Keratinocyte (primary cell): ENCODE data around the gene XRN2. TPM values are rescaled to one million over a fixed set of nuclear protein-coding genes. Genes with fewer than 3 reads are reported as not detected.

Source experiments
- DNase-seq: peaks from one replicate; pipeline ENCODE4 v3.0.0-alpha.2; 2011; ENCODE audit warnings: low read depth, missing footprints, low spot score
- FAIRE-seq: peaks from 2 replicates; lab custom pipeline; 2011; peaks lifted over from hg19 to GRCh38; lab: Jason Lieb, UNC
- H2AFZ ChIP-seq: 2 replicates; pipeline ENCODE4 v1.6.0; 2012; ENCODE audit warnings: low read length, control low read depth, inconsistent platforms; ENCODE audit not compliant: control insufficient read depth
- H3K27ac ChIP-seq: 2 replicates; pipeline ENCODE4 v1.5.1; 2011; ENCODE audit warnings: low read length; ENCODE audit not compliant: control insufficient read depth, insufficient read depth
- H3K27me3 ChIP-seq: 3 replicates; pipeline ENCODE4 v1.6.0; 2011; ENCODE audit warnings: low read length; ENCODE audit not compliant: control insufficient read depth, insufficient read depth; ENCODE audit errors: extremely low read depth
- H3K36me3 ChIP-seq, 2 experiments: 2 replicates in 1 of 2; 3 replicates in 1 of 2; pipeline ENCODE4 v1.5.1; 2011; ENCODE audit warnings: low read length in 2 of 2, mild to moderate bottlenecking in 1 of 2; ENCODE audit not compliant: control insufficient read depth in 2 of 2, insufficient read depth in 2 of 2; ENCODE audit errors: extremely low read depth in 1 of 2
- H3K4me1 ChIP-seq: 3 replicates; pipeline ENCODE4 v1.5.1; 2011; ENCODE audit warnings: low read length; ENCODE audit not compliant: control insufficient read depth, insufficient read depth; ENCODE audit errors: extremely low read depth
- H3K4me2 ChIP-seq: 3 replicates; pipeline ENCODE4 v1.6.0; 2011; ENCODE audit warnings: low read depth, low read length; ENCODE audit not compliant: control insufficient read depth, insufficient read depth; ENCODE audit errors: extremely low read depth
- H3K4me3 ChIP-seq, 3 experiments: fragments of 200-600 bp in 1 of 3; sonication (generic) in 1 of 3; 2 replicates in 2 of 3; 3 replicates in 1 of 3; pipeline ENCODE4 v1.5.1; 2011 to 2016; ENCODE audit warnings: low read length in 3 of 3, mild to moderate bottlenecking in 3 of 3, control low read depth in 2 of 3, inconsistent platforms in 1 of 3, low read depth in 1 of 3, mixed read lengths in 1 of 3, mixed run types in 1 of 3, moderate library complexity in 1 of 3; ENCODE audit not compliant: control insufficient read depth in 2 of 3, insufficient read depth in 2 of 3; ENCODE audit errors: extremely low read depth in 1 of 3
- H3K79me2 ChIP-seq: 2 replicates; pipeline ENCODE4 v1.6.0; 2012; ENCODE audit warnings: low read length; ENCODE audit not compliant: control insufficient read depth, insufficient read depth
- H3K9ac ChIP-seq: 3 replicates; pipeline ENCODE4 v1.6.0; 2011; ENCODE audit warnings: low read length; ENCODE audit not compliant: control insufficient read depth, insufficient read depth; ENCODE audit errors: extremely low read depth
- H3K9me1 ChIP-seq: 3 replicates; pipeline ENCODE4 v1.6.0; 2011; ENCODE audit warnings: low read length; ENCODE audit not compliant: control insufficient read depth, insufficient read depth; ENCODE audit errors: extremely low read depth
- H3K9me3 ChIP-seq: 2 replicates; pipeline ENCODE4 v1.5.1; 2012; ENCODE audit warnings: low read depth, low read length; ENCODE audit not compliant: control insufficient read depth
- H4K20me1 ChIP-seq: 3 replicates; pipeline ENCODE4 v1.6.0; 2011; ENCODE audit warnings: low read length; ENCODE audit not compliant: control insufficient read depth, insufficient read depth; ENCODE audit errors: extremely low read depth
- EZH2 ChIP-seq: IDR thresholded peaks from one replicate; pipeline ENCODE4 v1.6.1; 2012; ENCODE audit warnings: inconsistent platforms, mild to moderate bottlenecking, low read length, moderate library complexity
- dilution Hi-C: fragments of 300-500 bp; cut with MboI; formaldehyde crosslinking; loops from one replicate; pipeline ENCODE4 v1.7.0; 2020; ENCODE audit warnings: low sequenced_read_pairs; ENCODE audit not compliant: extremely low pct_ligation_motif_present
- polyA plus RNA-seq, 5 experiments: library from polyadenylated mRNA; depleted of rRNA in 3 of 5; stranded (reverse) in 3 of 5; stranded (forward) in 1 of 5; unstranded in 1 of 5; fragments of >200 nt; gene quantifications; 1 replicate in 1 of 5; 2 replicates in 3 of 5; 3 replicates in 1 of 5; pipeline versions ENCODE4 v1.2.1 to v1.2.3, GENCODE V29; 2011 to 2012; ENCODE audit warnings: missing spikeins in 2 of 5, low read depth in 1 of 5, low replicate concordance in 1 of 5
- TF ChIP-seq, protein P1 (sequence below), 3 experiments: IDR thresholded peaks in 1 of 3; conservative IDR thresholded peaks in 1 of 3; optimal IDR thresholded peaks in 1 of 3; 2 replicates in 2 of 3; 3 replicates in 1 of 3; pipeline versions ENCODE3 to v1.5.1; 2011; ENCODE audit warnings: low read length in 3 of 3, mild to moderate bottlenecking in 3 of 3, moderate library complexity in 2 of 3, control low read depth in 1 of 3, inconsistent platforms in 1 of 3; ENCODE audit not compliant: insufficient read depth in 2 of 3; ENCODE audit errors: extremely low read depth in 1 of 3

The XRN2 gene
- polyA plus RNA-seq, 1 donor (not counting 4 experiments of a cell fraction or from before 2014, with no cell fraction given), result 85.8 TPM

DNA sequence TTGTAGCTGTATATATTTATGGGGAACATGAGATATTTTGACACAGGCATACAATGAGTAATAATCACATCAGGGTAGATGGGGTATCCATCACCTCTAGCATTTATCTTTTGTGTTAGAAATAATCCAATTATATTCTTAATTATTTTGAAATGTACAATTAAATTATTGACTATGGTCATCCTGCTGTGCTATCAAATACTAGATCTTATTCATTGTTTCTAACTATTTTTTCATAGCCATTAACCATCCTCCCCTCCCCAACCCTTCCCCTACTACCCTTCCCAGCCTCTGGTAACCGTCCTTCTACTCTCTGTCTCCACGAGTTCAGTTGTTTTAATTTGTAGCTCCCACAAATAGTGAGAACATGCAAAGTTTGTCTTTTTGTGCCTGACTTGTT lies 65.7 kb downstream of the XRN2 start:
- Histone ChIP-seq H3K9me3 (no peaks in the 10 kb centered on the region), H3K4me1 (no peaks in the 10 kb centered on the region), H3K27me3 (no peaks in the 10 kb centered on the region), H3K9me1 (no peaks in the 10 kb centered on the region), H3K4me3 (no peak overlapping the region), H4K20me1 (no peaks in the 10 kb centered on the region), H3K27ac (no peak overlapping the region), H3K36me3 (peaks cover 0 to 9% of the 10 kb centered on the region in 2 experiments), H2AFZ (no peak overlapping the region), H3K79me2 (peaks cover 5% of the 10 kb centered on the region), H3K4me2 (no peak overlapping the region), H3K9ac (no peak overlapping the region)
- FAIRE-seq, result no peak
- DNase-seq, result no peak
- dilution Hi-C loops, result no loop called here
- TF ChIP-seq EZH2, result no peak
- TF ChIP-seq, protein P1, sequence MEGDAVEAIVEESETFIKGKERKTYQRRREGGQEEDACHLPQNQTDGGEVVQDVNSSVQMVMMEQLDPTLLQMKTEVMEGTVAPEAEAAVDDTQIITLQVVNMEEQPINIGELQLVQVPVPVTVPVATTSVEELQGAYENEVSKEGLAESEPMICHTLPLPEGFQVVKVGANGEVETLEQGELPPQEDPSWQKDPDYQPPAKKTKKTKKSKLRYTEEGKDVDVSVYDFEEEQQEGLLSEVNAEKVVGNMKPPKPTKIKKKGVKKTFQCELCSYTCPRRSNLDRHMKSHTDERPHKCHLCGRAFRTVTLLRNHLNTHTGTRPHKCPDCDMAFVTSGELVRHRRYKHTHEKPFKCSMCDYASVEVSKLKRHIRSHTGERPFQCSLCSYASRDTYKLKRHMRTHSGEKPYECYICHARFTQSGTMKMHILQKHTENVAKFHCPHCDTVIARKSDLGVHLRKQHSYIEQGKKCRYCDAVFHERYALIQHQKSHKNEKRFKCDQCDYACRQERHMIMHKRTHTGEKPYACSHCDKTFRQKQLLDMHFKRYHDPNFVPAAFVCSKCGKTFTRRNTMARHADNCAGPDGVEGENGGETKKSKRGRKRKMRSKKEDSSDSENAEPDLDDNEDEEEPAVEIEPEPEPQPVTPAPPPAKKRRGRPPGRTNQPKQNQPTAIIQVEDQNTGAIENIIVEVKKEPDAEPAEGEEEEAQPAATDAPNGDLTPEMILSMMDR (optimal IDR thresholded peaks at IDR 0.05 in 1 of 3, IDR thresholded peaks at IDR 0.05 in 1 of 3, conservative IDR thresholded peaks at IDR 0.05 in 1 of 3; ENCODE audit: extremely low read depth in 1 of 3, insufficient read depth in 2 of 3, low read length in 3 of 3), result no peak

DNA sequence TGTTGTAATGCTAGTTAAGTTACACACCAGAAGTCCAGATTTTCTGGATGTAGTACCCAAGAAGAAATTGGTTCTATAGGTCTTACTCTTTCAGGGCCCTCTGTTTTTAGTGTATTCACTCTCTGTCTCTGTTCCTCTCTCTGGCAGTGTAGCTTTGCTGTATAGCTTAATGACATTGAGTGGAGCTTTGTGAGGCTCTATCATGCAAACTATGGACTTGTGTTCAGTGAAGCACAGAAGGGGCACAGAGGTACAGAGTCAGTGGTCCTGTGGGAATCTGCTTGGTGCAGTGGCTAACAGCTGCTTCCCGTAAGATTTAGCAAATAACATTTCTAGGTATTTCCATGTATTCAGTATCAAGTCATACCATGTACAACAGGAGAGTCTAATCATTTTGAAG lies 68.1 kb downstream of the XRN2 start:
- no peak overlapping the region for H3K4me3 ChIP-seq
- no peak overlapping the region for H2AFZ ChIP-seq
- H3K9ac ChIP-seq, result no peak overlapping the region
- H3K4me1 ChIP-seq, result no peaks in the 10 kb centered on the region
- FAIRE-seq (no peak), DNase-seq (no peak)
- H4K20me1 ChIP-seq, result no peaks in the 10 kb centered on the region
- no peaks in the 10 kb centered on the region for H3K9me1 ChIP-seq
- no peaks in the 10 kb centered on the region for H3K9me3 ChIP-seq
- peaks cover 6% of the 10 kb centered on the region for H3K79me2 ChIP-seq
- H3K27ac ChIP-seq, result no peak overlapping the region
- H3K4me2 ChIP-seq, result no peak overlapping the region
- no peak for TF ChIP-seq EZH2
- TF ChIP-seq, protein P1 (optimal IDR thresholded peaks at IDR 0.05 in 1 of 3, IDR thresholded peaks at IDR 0.05 in 1 of 3, conservative IDR thresholded peaks at IDR 0.05 in 1 of 3; ENCODE audit: extremely low read depth in 1 of 3, insufficient read depth in 2 of 3, low read length in 3 of 3), result no peak
- H3K36me3 ChIP-seq, result peaks cover 0 to 5% of the 10 kb centered on the region in 2 experiments
- dilution Hi-C loops, result no loop called here
- H3K27me3 ChIP-seq, result no peaks in the 10 kb centered on the region
